ENCODE results near the gene DPM3.
"Not testable (repeated sequence)": the region's sequence is repeated elsewhere in the genome, so short reads cannot be mapped to it uniquely, and the experiment has no call there.

Gene DPM3

GRCh38 chr1:155170101-155170785 is 29.9 kb upstream of the DPM3 start:
- H3K36me3 ChIP-seq = peaks cover 12% of the 10 kb centered on the region
- H3K9me3 ChIP-seq = no peaks in the 10 kb centered on the region
- H3K4me1 ChIP-seq (ENCODE audit: control insufficient read depth in 1 of 2, insufficient read depth in 1 of 2, low read depth in 1 of 2, low read length in 1 of 2) = peaks cover 35 to 48% of the 10 kb centered on the region in 2 experiments
- no peak overlapping the region for H3K27ac ChIP-seq
- no peak overlapping the region for H3K4me3 ChIP-seq (ENCODE audit: low read depth in 1 of 2, low read length in 1 of 2)
- TF ChIP-seq, protein P1, sequence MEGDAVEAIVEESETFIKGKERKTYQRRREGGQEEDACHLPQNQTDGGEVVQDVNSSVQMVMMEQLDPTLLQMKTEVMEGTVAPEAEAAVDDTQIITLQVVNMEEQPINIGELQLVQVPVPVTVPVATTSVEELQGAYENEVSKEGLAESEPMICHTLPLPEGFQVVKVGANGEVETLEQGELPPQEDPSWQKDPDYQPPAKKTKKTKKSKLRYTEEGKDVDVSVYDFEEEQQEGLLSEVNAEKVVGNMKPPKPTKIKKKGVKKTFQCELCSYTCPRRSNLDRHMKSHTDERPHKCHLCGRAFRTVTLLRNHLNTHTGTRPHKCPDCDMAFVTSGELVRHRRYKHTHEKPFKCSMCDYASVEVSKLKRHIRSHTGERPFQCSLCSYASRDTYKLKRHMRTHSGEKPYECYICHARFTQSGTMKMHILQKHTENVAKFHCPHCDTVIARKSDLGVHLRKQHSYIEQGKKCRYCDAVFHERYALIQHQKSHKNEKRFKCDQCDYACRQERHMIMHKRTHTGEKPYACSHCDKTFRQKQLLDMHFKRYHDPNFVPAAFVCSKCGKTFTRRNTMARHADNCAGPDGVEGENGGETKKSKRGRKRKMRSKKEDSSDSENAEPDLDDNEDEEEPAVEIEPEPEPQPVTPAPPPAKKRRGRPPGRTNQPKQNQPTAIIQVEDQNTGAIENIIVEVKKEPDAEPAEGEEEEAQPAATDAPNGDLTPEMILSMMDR (IDR thresholded peaks at IDR 0.05) = no peak
- H3K27me3 ChIP-seq = peaks cover 38% of the 10 kb centered on the region

- Histone ChIP-seq H3K27me3 (peaks cover 31% of the 10 kb centered on the region), H3K36me3 (peaks cover 12% of the 10 kb centered on the region), H3K4me3 (ENCODE audit: low read depth in 1 of 2, low read length in 1 of 2) (no peak overlapping the region), H3K27ac (no peak overlapping the region), H3K4me1 (ENCODE audit: control insufficient read depth in 1 of 2, insufficient read depth in 1 of 2, low read depth in 1 of 2, low read length in 1 of 2) (peaks cover 32 to 41% of the 10 kb centered on the region in 2 experiments), H3K9me3 (no peaks in the 10 kb centered on the region)
- TF ChIP-seq, protein P1 (IDR thresholded peaks at IDR 0.05) = no peak
Measured at GRCh38 chr1:155169541-155169940, 29.2 kb upstream of the DPM3 start.

DNA sequence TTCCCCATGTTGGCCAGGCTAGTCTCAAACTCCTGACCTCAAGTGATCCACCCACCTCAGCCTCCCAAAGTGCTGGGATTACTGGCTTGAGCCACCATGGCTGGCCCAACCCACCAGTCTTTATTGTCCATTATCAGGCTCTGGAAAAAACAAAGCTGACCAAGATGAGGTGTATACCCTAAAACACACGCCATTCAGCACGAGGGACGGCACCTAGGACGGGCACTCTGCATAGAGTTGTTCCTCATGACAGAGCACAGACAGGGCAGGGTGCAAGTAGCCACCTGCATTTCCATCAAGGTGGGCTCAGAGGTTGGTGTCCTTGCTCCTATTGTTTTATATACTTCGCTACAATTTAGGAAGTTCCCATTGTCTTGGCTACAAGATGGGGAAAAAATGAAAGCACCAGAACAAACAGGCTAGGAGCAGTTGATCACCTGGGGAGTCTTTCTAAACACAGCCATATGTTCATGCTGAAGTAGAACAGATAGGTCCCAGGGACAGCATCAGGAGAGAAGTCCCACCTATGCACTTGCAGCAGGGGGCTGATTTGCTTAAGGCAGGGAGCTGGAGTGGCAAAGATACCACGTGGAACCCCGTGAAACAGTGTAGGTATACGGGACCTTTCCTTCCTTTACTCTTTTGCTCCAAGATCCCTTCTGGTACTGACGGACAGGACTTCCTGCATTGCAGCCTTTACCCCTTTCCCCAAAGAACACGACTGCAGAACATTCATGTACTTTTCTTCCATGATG is 28.3 kb upstream of the DPM3 start:
- Histone ChIP-seq H3K4me3 (ENCODE audit: low read depth in 1 of 2, low read length in 1 of 2) (no peak overlapping the region), H3K36me3 (peaks cover 12% of the 10 kb centered on the region), H3K27ac (no peak overlapping the region), H3K4me1 (ENCODE audit: control insufficient read depth in 1 of 2, insufficient read depth in 1 of 2, low read depth in 1 of 2, low read length in 1 of 2) (peaks cover 25 to 32% of the 10 kb centered on the region in 2 experiments), H3K9me3 (no peaks in the 10 kb centered on the region), H3K27me3 (peaks cover 21% of the 10 kb centered on the region)
- TF ChIP-seq, protein P1 (IDR thresholded peaks at IDR 0.05) = no peak

DNA sequence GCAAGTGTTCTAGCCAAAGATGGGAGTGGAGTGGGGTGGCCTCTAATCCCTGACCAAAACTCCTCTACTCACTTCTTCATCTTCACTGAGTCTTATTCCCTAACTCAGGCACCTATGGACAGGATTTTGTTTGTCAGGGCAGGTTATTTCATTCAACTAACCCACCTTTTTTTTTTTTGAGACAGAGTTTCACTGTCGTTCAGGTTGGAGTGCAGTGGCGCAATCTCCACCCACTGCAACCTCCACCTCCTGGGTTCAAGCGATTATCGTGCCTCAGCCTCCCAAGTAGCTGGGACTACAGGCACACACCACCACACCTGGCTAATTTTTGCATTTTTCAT is 27.7 kb upstream of the DPM3 start:
- H3K4me1 ChIP-seq (ENCODE audit: control insufficient read depth in 1 of 2, insufficient read depth in 1 of 2, low read depth in 1 of 2, low read length in 1 of 2) = peaks cover 20 to 28% of the 10 kb centered on the region in 2 experiments
- not testable (repeated sequence) for H3K4me3 ChIP-seq (ENCODE audit: low read depth in 1 of 2, low read length in 1 of 2); H3K27ac ChIP-seq; H3K9me3 ChIP-seq
- H3K36me3 ChIP-seq = peaks cover 12% of the 10 kb centered on the region
- peaks cover 21% of the 10 kb centered on the region for H3K27me3 ChIP-seq

- H3K4me3 ChIP-seq (ENCODE audit: low read depth in 1 of 2, low read length in 1 of 2) = peak overlapping the region in 1 of 2 experiments; percentile 0
- H3K36me3 ChIP-seq = peaks cover 12% of the 10 kb centered on the region
- TF ChIP-seq, protein P1 (IDR thresholded peaks at IDR 0.05) = peak; percentile 87
- peaks cover 17 to 23% of the 10 kb centered on the region in 2 experiments for H3K4me1 ChIP-seq (ENCODE audit: control insufficient read depth in 1 of 2, insufficient read depth in 1 of 2, low read depth in 1 of 2, low read length in 1 of 2)
- peaks cover 21% of the 10 kb centered on the region for H3K27me3 ChIP-seq
- no peaks in the 10 kb centered on the region for H3K9me3 ChIP-seq
- H3K27ac ChIP-seq = no peak overlapping the region
Measured at GRCh38 chr1:155167166-155168104, 27.1 kb upstream of the DPM3 start.

Data from neutrophil (primary cell).